ENCODE measurements around the gene ARSK. TPM values are rescaled to one million over a fixed set of nuclear protein-coding genes. Genes with fewer than 3 reads are reported as not detected.

Gene ARSK, protein sequence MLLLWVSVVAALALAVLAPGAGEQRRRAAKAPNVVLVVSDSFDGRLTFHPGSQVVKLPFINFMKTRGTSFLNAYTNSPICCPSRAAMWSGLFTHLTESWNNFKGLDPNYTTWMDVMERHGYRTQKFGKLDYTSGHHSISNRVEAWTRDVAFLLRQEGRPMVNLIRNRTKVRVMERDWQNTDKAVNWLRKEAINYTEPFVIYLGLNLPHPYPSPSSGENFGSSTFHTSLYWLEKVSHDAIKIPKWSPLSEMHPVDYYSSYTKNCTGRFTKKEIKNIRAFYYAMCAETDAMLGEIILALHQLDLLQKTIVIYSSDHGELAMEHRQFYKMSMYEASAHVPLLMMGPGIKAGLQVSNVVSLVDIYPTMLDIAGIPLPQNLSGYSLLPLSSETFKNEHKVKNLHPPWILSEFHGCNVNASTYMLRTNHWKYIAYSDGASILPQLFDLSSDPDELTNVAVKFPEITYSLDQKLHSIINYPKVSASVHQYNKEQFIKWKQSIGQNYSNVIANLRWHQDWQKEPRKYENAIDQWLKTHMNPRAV
- polyA plus RNA-seq (2013, experiment 1 of 2; ENCODE audit: insufficient read length): 6.3 TPM
- polyA plus RNA-seq (2013, experiment 2 of 2; ENCODE audit: insufficient read length): 7.8 TPM

DNA sequence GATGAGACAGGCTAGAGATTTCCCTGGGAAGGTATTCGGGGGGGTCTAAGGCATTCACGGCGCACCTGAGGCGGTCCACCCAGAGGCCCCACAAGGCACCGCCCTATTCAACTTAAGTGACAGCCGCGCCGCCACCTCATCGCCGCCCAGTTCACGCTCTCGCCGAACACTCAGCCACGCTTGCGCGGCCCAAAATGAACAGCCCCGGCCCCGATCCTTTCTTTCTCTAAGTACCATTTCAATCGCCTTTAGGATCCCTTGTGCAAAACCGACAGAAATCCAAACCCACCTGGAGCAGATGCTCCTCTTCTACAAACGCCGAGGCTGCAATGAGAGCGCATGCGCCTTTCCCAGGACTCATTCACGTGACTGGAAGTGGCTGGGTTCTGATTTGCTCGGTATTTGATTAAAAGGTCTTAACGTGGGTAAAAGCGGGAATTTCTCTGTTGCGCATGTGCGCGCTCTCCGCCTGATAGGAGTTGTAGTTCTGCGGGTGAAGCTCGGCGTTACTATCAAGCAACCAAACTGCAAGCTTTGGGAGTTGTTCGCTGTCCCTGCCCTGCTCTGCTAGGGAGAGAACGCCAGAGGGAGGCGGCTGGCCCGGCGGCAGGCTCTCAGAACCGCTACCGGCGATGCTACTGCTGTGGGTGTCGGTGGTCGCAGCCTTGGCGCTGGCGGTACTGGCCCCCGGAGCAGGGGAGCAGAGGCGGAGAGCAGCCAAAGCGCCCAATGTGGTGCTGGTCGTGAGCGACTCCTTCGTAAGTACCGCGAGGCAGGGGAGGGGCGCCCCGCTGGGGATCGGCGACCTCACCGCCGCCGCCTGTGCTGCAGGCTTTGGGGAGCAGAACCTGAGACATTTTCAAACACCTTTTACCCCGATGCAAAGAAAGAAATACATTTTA is at the start of gene ARSK, which contains the start of gene SKIC3:
ARSK (plus strand) TSS at position 455 of the 902 bp plus-strand sequence; CDS start at position 633, 178 bp downstream.
SKIC3 (minus strand) TSS at position 331 of the 902 bp plus-strand sequence. CDS start 7,827 bp downstream, outside the sequence.
- DNase-seq: peak; percentile 99

DNA sequence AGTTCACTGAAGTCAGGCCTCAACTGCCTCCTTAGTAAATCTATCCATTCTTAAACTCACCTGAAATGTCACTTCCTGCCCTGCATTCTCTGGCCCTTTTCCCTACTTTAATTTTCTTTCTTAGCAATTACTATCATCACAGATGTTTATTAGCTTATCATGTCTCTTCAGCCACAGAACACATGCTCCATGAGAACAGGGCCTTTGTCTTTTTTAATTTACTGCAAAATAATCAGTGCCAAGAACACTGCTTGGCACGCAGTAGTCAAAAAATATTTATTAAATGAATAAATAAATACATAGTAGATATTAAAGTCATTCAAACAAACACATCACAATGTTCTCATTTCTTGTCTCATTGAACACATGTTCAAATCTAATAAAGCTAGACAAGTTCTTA is 46.4 kb upstream of the ARSK start:
- DNase-seq: no peak

DNA sequence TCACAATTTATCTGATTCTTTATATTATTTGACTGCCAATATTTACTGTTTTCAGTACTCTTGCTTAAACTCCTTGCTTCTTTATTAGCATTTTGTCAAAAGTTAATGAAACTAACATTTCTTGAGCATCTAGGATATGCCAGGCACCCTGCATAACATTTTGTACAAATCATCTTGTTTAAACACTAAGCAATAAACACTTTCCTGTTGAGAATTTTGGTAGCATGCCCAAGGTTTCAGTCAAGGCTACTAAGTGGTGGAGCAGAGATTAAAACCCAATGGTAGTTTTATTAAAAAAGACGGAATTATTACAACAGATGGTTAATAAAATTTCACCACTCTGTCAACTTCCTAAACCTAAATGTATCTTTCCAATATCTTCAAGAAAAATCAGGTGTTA is 43.3 kb upstream of the ARSK start:
- no peak for DNase-seq

DNA sequence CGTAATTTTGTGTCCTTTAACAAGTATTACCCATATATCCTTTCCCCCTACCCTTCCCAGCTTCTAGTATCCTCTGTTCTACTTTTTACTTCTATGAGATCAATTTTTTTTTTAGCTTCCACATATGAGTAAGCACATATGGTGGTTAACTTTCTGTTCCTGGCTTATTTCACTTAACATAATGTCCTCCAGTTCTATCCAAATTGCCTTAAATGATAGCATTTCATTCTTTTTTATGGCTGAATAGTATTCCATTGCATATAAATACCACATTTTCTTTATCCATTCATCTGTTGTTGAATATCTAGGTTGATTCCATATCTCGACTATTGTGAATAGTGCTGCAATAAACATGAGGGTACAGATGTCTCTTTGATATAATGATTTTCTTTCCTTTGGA is 36.5 kb upstream of the ARSK start:
- no peak for DNase-seq

DNA sequence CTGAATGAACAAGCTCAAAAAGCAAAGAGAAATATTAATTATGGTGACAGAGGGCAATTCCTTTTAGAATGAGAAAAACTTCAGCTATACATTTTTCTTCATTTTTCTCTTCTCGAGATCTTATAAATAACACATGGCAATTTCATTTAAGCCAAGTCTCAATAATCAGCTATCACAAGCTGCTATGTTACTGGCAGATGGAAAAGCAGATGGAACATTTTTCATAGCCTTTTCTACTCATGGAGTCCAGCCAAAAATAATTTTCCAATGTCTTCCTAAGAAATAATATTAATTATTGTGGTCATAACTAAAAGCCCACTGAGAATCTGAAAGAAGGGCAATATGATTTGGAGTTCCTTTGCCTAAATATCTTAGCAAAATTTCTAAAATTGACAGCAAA is 35.8 kb upstream of the ARSK start:
- no peak for DNase-seq

DNA sequence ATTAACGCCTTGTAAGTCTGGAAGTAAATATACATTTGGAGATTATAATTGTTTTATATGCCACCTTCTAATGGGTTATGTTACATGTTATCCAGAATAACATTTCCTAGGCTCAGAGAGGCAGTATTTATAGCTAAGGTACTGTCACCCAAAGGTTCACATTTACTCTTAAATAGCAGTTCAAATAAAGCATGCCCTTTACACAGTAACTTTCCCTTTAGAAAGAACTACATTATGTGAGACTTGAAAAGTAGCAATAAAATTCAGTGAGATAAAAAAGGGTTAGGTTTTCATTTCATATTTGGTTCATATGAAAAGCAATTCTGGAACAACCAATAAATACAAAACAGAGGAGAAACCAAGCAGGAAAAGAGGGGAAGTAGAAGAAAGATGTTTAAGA is 35.2 kb upstream of the ARSK start:
- no peak for DNase-seq

DNA sequence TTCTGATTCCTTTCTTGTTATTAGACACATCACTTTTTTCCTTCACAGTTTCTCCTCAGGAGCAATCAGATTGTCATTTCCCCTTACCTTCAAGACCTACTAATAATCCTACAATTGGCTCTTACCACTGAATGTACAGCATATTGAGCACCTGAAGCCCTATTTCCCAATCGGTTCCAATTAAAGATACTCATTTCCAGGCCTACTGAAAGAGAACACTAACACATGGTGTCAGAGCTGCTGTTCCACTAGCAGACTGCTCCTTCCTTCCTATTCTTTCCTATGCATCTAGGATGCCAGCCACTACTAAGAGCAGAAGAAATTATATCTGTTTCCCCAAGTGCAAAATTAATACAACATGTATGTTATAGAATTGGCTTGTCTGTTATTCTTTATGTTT is 34.7 kb upstream of the ARSK start:
- no peak for DNase-seq

DNA sequence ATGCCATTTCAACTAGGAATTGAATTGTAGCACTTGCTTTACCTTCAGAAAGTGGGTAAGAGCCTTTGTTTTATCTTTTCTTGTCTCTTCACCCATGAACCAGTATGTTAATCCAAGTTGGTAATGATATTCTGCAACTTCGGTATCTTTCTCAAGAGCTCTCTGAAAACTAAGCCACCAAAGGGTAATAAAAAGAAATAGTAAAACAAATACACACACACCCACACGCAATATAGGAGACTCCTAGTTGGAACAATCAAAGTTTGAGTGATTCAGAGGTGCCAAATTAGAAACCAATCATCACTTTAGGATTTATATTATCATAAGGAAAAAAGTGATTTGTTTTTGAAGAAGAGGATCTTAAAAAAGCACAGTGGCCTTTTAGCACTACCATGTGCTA is 30.5 kb upstream of the ARSK start:
- no peak for DNase-seq

DNA sequence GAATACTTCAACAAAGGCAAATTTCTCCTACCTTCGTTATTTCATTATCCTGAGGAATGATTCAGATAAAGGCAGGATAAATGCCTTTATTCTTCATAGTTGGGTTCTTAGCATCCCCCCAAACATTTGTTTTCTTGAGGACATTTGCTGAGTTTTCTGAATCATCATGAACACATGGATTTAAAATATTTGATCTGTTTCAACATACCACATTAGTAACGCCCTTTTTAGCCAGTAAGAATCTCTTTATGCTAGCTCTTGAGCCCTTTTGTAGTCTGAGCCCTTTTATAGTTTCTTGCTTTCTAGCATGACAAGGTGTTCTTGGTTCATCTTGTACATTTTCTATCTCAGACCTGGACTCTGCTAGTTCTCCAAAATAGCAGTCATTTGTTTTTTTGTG is 28.0 kb upstream of the ARSK start:
- DNase-seq: no peak

DNA sequence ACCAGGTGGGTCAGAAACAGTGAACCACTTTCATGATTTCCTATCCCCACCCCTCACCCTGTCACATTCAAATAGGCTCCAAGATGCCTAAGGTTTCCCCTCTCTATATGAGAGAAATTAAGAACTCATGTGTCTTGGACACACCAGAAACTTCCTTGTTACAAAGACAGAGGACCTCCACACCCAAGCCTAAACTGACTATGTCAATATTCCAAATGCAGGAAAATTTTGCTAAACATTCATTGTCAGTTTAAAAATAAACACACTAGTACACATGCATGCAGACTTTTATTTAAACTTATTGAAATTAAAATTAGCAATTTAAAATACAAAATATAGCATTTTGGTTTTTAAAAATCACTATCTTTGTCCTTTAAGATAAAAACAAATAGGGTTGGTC is 26.3 kb upstream of the ARSK start:
- DNase-seq: no peak

DNA sequence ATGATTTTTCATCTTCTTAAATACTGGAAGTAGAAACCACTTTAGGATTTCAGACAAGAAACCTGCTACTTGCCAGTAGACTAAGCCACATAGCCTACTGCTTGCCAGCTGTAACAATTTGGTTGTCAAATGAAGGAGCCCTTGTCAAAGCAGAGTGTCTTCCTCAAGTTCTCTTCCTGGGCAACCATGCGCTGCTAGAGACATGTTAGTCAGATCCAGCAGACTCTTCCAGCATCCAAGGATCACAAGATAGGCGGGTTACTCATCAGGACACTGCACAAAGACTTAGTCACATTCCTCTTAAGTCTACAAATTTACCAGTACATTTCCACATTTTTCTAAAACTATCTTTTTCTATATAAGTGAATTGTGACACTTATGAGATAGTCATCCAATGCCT is 24.5 kb upstream of the ARSK start:
- DNase-seq: peak; percentile 67

DNA sequence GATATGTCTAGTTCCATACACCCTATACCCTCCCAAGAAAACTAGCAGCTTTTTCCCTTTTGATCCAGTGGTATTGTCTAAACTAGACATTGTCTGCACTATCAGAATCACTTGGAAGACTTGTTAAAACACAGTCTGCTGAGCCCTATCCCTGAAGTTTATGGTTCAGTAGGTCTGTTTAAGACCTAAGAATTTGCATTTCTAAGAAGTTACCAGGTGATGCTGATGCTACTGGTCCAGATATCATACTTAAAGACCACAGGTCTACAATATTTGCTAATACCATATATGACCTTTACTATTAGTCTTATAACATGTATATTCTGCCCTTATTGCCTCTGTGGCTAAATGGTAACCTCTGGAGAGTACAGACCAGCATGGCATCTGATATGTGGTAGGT is 23.4 kb upstream of the ARSK start:
- no peak for DNase-seq

DNA sequence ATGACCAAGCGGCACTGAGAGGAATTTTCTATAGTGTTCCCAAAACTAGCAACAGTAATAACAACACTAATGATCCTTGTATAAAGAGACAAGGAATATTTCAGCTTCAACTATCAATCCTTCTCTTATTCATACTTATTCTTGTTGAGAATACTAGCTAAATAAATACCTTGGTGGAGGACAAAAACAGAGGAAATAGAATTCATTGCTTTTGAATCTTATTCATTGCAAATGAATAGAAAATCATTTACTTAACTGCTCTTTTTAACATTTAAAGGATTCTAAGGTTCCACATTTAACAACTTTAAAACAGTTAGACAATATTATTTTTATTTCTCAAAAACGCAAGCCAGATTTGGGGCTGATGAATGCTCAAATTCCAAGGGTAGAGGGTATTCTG is 22.5 kb upstream of the ARSK start:
- DNase-seq: no peak

DNA sequence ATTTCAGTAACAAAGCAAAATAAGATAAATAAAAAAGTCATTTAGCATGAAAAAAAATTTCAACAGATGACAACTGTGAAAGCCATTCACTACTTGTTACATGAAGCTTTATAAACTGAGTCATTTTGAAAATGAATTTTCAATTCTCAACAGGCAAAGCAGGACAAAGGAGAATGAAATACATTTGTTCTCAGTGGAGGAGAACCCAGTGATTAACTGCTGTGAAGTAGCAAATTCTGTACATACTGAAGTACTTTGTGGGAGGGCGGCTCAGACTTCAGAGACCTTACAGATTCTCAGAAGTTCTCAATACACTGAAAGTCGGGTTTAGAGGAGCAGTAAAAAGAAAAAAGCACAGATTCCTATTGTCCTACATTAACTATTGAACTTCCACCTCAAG is 21.8 kb upstream of the ARSK start:
- DNase-seq: peak; percentile 14

DNA sequence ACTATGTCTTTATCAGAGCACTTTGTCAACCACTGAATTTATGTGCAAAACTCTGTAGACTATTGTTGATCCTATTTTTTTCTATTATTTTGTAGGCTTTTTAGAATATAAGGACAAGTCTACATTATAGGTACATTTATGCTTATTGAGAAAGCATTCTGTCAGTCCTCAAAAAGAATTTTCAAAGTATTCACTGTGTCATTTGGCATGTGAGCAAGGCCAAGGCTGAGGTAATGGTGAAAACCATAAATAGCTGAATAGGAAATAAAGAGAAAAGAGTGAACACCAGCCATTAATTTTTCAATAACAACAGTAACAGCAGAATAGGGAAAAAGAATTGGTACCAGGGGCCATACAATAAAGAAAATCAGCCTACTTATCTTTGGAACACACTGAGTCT is 21.1 kb upstream of the ARSK start:
- no peak for DNase-seq

DNA sequence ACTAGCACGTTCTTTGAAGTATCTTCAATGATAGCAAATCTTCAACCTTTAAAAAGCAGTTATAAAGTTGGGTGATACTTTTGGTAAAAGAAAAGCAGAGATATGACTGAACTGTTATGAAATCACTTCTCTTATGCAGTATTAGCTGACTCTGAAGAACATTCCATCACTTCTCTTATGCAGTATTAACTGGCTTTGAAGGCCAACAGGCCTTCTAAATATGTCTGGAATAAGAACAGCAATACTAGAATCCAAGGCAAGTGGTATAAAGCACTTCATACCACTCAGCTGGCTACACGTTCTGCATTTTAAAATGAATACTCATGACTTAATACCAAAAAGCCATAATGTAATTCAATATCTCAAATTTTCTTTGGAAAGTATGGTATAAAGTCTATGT is 17.4 kb upstream of the ARSK start:
- no peak for DNase-seq

DNA sequence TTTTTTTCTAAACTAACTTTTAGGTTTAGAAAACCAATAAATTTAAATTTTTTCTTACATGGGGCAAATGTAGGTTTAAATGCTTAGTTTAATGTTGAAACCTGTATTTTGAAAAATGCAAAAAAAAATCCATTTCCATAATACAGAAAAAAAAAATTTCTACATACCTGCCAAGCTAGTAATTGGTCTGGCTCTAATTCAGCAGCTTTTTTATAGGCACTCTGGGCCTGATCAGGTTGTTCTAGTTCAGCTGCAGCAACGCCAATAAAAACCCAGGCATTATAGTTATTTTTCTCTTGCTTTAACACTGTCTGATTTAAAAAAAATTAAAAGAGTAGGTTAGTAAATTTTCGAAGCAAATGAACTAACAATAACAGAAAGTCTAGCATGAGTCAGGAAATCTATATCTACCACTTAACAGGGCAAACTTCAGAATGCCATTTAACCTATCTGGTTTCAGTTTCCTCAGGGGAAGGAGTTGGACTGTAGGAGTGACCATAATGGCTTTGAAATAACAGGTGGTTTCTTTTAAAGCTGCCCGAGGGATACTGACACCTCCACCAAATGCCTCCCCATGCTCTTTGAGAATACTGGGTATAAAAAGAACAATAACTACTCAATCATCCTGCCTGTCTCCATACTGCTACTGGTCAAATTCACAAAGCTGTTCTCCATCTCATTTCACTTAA is 11.7 kb upstream of the ARSK start:
- no peak for DNase-seq

DNA sequence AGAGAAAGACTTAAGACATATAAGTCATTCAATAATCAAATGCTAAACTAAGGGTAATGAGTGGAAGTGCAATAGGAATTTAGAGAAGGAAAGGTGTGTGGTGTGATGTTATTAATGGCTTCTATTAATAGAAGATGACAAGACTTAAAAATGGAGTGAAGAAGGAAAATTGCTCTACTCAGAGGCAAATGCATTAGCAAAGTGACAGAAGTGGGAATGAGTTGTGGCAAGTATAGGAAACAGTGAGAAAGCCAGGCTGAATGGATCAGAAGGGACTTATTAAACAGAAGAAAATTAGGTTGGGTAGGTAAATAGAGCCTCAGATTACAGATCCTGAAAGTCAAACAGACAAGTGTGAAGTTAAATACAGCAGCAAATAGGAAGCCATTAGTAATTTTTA is 5.9 kb upstream of the ARSK start:
- no peak for DNase-seq

DNA sequence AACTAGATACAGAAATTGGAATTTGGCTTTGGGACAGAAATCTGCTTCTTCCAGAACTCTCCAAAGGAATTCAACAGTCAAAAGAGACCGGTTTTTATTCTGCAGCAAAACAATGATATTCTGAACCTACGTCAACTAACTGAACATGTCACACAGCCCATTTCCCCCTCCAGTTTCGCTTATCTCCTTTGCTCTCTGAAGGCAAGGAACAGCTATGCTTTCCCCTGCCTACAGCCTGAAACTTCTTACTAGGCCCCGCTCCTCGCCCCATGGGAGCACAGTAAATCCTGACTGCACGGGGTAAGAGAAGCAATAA is 612 bp upstream of the ARSK start:
- no peak for DNase-seq

DNA sequence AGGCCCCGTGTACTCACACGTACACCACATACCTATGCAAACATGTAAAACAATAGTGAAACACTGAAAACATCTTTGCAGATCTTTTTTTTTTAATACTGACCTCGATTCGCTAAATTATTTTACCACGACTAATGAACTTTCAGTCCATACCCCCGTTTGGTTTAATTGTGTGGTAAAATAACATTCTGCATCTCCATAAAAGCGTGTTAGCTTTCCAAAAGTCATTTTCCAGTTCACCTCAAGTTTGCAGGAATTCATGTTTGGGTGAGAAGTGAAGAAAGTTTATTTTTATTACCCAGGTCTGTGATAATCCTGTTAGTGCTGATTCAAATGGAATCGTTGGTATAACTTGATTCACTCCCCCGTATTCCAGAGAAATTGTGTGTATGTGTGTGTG is 652 bp downstream of the ARSK start:
- DNase-seq: no peak

DNA sequence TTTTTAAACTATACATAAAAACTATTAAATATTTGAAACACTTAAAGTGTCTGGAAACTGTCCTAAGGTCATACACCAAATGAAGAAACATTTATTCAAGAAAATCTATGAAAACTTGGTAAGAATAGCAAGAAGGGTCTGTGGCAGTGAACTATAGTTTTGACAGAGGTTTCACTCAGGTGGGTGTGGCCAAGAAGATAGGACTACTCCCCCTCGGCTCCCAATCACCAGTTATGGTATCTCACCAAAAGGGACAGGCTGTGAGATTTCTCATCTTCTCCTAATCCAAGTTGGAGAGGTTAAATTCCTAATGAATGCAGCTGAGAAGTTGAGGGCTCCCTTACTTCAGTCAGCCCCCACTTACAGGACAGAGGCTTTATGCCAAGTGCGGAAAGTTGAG is 2.9 kb downstream of the ARSK start:
- DNase-seq: no peak

DNA sequence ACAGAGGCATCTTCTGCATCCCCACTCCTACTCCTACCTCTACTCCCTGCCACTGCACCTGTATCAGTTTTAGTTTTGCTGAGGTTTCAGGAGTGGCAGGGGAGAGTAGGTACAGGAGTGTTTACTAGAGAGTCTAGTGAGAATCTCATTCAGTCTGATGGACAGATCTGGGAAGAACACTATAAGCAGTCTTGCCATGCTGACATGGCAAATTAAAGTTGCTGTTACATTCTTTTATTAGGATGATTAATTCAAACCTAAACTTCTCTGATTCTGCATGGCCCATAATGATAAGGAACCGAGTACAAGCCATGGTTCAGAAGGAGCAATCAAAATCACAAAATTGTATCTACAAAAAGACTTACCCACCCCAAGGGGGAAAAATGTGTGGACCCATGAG is 7.4 kb downstream of the ARSK start:
- DNase-seq: no peak

DNA sequence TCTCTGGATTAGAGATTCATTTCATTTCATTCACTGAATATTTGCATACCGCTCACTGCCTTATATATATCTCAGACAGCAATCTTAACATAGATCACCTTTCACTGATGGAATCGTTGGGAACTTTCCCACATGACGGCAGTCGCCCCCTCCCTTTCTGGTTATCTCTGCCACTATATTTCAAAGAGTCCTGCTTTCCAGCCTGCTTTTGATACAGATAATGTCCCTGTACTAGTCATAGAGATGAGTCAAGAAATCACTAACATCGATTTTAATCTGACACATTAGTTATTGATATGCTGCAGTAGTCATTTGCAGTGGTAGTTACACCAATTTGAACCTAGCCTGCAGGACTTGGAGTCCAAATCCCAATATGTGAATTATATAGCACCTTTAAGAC is 8.5 kb downstream of the ARSK start:
- no peak for DNase-seq

All from fibroblast of skin of scalp (primary cell).